ENCODE measurements around the gene SLC12A3. TPM values are rescaled to one million over a fixed set of nuclear protein-coding genes. Genes with fewer than 3 reads are reported as not detected.

The SLC12A3 gene
- total and polyA plus RNA-seq, 2 of the 8 experiments (the other 6 are each of a cell fraction or from before 2014, with no cell fraction given), result not detected

GRCh38 chr16:56894331-56894917, 29.4 kb downstream of the SLC12A3 start:
- H3K4me1 ChIP-seq (replicated peaks in 1 of 4; ENCODE audit: control insufficient read depth in 3 of 4, insufficient read depth in 4 of 4, low read length in 3 of 4), result no peaks in the 10 kb centered on the region
- no peak overlapping the region for H3K18ac ChIP-seq (ENCODE audit: extremely low read depth, low read length)
- DNase-seq (ENCODE audit: low read depth in 1 of 2, low spot score in 2 of 2) (no peak), FAIRE-seq (no peak)
- no peak overlapping the region for H3K4ac ChIP-seq (replicated peaks; ENCODE audit: insufficient read length, low read depth, low read length)
- H3K56ac ChIP-seq (replicated peaks; ENCODE audit: insufficient read length, low read depth, low read length), result no peak overlapping the region
- H2BK5ac ChIP-seq (ENCODE audit: low read depth, low read length), result no peak overlapping the region
- H3K79me1 ChIP-seq (ENCODE audit: low read depth, low read length), result no peaks in the 10 kb centered on the region
- H3K23ac ChIP-seq (ENCODE audit: insufficient read length), result no peak overlapping the region
- H2BK15ac ChIP-seq (ENCODE audit: low read length), result no peak overlapping the region
- ChIA-PET POLR2A (ENCODE audit: partially characterized antibody) (no interaction called here), CTCF (ENCODE audit: partially characterized antibody) (interaction anchor here (0.9 to 3.3 kb wide), 5 partner anchors 8 to 33 kb away, joined by 3 to 8 read pairs (median 5); no protein-coding TSS in a partner anchor)
- no peaks in the 10 kb centered on the region for H3K36me3 ChIP-seq (ENCODE audit: control insufficient read depth in 2 of 4, insufficient read depth in 4 of 4, low read length in 3 of 4)
- no peak overlapping the region for H3K4me2 ChIP-seq (ENCODE audit: insufficient read depth in 1 of 2, low read depth in 2 of 2, low read length in 2 of 2)
- no peak overlapping the region for H3K27ac ChIP-seq (ENCODE audit: low read depth, low read length)
- H3K14ac ChIP-seq (ENCODE audit: insufficient read length), result no peak overlapping the region
- H2BK12ac ChIP-seq (ENCODE audit: low read depth, low read length), result no peak overlapping the region
- no peak overlapping the region for H3K4me3 ChIP-seq (ENCODE audit: extremely low read depth in 1 of 4, insufficient read depth in 2 of 4, low read depth in 3 of 4, low read length in 4 of 4)
- H4K5ac ChIP-seq (ENCODE audit: insufficient read length, low read depth, low read length), result no peak overlapping the region
- H2BK120ac ChIP-seq (replicated peaks; ENCODE audit: low read depth, low read length), result no peak overlapping the region
- H2AK5ac ChIP-seq (ENCODE audit: low read depth, low read length), result no peak overlapping the region
- H4K91ac ChIP-seq (replicated peaks; ENCODE audit: insufficient read length, low read length), result no peak overlapping the region
- no peaks in the 10 kb centered on the region for H3K27me3 ChIP-seq (replicated peaks in 1 of 4; ENCODE audit: control insufficient read depth in 3 of 4, extremely low read depth in 1 of 4, insufficient read depth in 3 of 4, low read length in 3 of 4)
- H3K23me2 ChIP-seq (ENCODE audit: low read depth, low read length), result no peaks in the 10 kb centered on the region
- no peak overlapping the region for H2BK20ac ChIP-seq (ENCODE audit: low read length)
- H4K20me1 ChIP-seq (replicated peaks in 1 of 2; ENCODE audit: control insufficient read depth in 1 of 2, insufficient read depth in 2 of 2, low read length in 2 of 2), result no peaks in the 10 kb centered on the region
- no peaks in the 10 kb centered on the region for H3K9me3 ChIP-seq (ENCODE audit: insufficient read depth in 2 of 2, low read depth in 1 of 2, low read length in 1 of 2)
- peak overlapping the region; percentile 75; the same call in 1 of the 2 replicates for H2AFZ ChIP-seq (ENCODE audit: low read length)
- H3K79me2 ChIP-seq (ENCODE audit: control insufficient read depth in 1 of 2, insufficient read depth in 2 of 2, low read length in 2 of 2), result no peaks in the 10 kb centered on the region
- no peak overlapping the region for H3K9ac ChIP-seq (replicated peaks in 1 of 4; ENCODE audit: extremely low read depth in 1 of 4, low read depth in 3 of 4, low read length in 3 of 4)
- 92% methylated on average over 12 of the region's 12 CpGs; no CpG with 5 or more reads in 1 of the 2 experiments for WGBS, 2 experiments (ENCODE audit: extremely low coverage in 1 of 2, insufficient coverage in 1 of 2, insufficient read length in 1 of 2, insufficient replicate concordance in 2 of 2, low coverage in 1 of 2, low lambda C conversion rate in 2 of 2, missing lambda C conversion rate in 1 of 2)
- no peak overlapping the region for H4K8ac ChIP-seq (ENCODE audit: extremely low read depth, insufficient read depth, low read length)
- TF ChIP-seq TEAD4 (IDR thresholded peaks at IDR 0.05; ENCODE audit: low read depth, low read length) (no peak), POLR2AphosphoS5 (IDR thresholded peaks at IDR 0.05; ENCODE audit: low read depth, low read length) (no peak), TCF12 (IDR thresholded peaks at IDR 0.05; ENCODE audit: low read depth, low read length) (no peak), MAX (IDR thresholded peaks at IDR 0.05) (no peak), FOSL1 (IDR thresholded peaks at IDR 0.05; ENCODE audit: insufficient read depth, low read depth, low read length) (no peak), RNF2 (IDR thresholded peaks at IDR 0.05; ENCODE audit: borderline replicate concordance, low read depth, low read length, missing control alignments, poor library complexity, severe bottlenecking) (no peak), KDM4A (IDR thresholded peaks at IDR 0.05; ENCODE audit: low read depth, low read length, severe bottlenecking) (no peak), ASH2L (IDR thresholded peaks at IDR 0.05; ENCODE audit: low read length) (no peak), SAP30 (IDR thresholded peaks at IDR 0.05; ENCODE audit: insufficient read depth, insufficient replicate concordance, low read length) (no peak), RAD21 (IDR thresholded peaks at IDR 0.05 in 1 of 2, conservative IDR thresholded peaks at IDR 0.05 in 1 of 2; ENCODE audit: low read depth in 2 of 2, low read length in 2 of 2) (no peak; a peak in 1 of 4 replicates), CHD1 (IDR thresholded peaks at IDR 0.05; ENCODE audit: low read depth, low read length) (no peak)

All from H1 (cell line).